DMS 273 treated with DMSO at 0.1 percent for 48 hours (cell line): ENCODE data around the gene CTTNBP2NL.
"Not testable (repeated sequence)": the region's sequence is repeated elsewhere in the genome, so short reads cannot be mapped to it uniquely, and the experiment has no call there.

Source experiments
- DNase-seq: peaks from one replicate; lab custom pipeline; 2025; lab: John Stamatoyannopoulos, UW

Gene CTTNBP2NL

DNA sequence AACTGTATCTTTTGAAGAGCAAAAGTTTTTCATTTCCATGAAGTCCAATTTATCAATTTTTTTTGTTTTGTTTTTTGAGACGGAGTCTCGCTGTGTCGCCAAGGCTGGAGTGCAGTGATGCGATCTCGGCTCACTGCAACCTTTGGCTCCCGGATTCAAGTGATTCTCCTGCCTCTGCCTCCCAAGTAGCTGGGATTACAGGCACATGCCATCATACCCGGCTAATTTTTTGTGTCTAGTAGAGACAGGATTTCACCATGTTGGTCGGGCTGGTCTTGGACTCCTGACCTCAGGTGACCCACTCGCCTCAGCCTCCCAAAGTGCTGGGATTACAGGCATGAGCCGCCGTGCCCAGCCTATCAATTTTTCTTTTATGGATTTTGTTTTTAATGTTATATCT is 27.7 kb downstream of the CTTNBP2NL start:
- DNase-seq: not testable (repeated sequence)

DNA sequence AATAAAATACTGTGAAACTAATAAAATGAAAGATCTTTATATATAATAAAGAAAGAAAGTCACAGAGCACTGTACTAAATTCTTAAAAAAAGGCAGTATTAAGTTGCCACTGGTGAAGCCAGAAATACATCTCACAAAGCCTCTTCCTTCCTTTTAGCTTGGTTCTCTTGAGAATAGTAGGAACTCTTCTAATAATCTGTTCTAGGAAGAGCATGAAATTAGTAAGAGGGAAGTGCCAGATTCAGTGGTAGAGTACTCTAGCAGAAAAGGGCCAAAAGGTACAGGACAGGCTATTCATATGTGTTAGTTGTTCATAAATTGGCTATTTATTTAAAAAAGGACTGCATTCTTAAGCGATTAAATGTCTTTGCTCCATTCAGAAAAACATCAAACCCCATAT is 33.7 kb downstream of the CTTNBP2NL start:
- DNase-seq: no peak

DNA sequence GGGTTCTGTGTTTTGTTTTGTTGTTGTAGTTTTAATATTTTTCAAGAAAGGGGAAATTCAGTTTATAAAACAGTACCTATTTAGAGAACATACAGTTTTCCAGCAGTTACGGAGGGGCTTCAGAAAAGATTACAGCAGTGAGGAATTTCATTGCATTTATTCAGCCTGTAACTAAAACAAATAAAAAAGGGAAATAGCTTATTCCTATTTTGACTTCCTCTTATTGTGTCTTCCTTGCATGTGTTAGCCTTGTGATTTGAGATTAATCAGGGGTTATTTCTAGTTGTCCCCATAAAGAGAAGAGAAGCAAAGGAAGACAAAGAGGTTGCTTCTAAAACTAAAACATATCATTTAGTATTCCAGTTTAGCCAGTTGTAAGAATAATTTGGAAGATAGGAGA is 35.0 kb downstream of the CTTNBP2NL start:
- DNase-seq: no peak

DNA sequence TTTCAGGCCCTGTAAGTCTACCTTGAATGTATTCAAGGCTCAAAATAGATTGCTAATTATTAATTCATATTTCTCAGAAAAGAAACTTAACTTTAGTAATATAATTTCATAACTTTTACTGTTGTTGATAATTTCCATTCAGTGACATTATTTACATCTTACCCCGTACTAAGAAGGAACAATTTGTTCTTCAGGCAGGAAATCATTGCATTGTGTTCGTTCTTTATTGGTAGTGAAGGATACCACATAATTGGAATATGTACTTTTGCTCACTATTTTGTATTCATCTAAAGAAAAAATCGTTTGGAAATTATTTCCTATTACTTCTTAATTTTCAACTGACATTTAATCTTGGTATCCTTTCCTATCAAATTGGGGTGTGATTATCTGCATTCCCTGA is 39.4 kb downstream of the CTTNBP2NL start:
- no peak for DNase-seq

DNA sequence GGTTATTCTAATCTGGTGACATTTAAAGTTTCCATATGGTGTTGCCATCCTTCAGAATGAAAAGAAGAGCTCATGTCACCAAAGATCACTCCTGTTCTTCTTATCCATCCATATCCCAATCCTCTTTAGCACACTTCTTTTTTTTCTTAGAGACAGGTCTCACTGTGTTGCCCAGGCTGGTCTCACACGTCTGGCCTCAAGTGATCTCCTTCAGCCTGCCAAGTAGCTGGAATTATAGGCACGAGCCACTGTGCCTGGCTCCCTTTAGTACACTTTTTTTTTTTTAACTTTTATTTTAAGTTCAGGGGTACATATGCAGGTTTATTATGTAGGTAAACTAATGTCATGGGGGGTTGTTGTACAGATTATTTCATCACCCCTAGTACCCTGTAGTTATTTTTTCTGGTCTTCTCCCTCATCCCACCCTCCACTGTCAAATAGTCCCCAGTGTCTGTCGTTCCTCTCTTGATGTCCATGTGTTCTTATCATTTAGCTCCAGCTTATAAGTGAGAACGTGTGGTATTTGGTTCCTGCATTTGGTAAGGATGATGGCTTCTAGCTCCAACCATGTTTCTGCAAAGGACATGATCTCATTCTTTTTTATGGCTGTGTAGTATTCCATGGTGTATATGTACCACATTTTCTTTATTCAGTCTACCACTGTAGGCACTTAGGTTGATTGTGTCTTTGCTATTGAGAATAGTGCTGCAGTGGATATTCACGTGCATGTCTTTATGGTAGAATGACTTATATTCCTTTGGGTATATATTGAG is 40.6 kb downstream of the CTTNBP2NL start:
- DNase-seq: no peak

DNA sequence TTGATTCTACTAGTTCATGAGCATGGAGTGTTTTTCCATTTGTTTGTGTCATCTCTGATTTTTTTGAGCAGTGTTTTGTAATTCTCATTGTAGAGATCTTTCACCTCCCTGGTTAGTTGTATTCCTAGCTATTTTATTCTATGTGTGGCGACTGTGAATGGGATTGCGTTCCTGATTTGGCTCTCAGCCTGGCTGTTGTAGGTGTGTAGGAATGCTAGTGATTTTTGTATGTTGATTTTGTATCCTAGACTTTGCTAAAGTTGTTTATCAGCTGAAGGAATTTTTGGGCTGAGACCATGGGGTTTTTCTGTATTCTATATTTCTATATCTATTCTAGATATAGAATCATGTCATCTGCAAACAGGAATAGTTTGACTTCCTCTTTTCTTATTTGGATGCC is 42.1 kb downstream of the CTTNBP2NL start:
- DNase-seq: not testable (repeated sequence)

DNA sequence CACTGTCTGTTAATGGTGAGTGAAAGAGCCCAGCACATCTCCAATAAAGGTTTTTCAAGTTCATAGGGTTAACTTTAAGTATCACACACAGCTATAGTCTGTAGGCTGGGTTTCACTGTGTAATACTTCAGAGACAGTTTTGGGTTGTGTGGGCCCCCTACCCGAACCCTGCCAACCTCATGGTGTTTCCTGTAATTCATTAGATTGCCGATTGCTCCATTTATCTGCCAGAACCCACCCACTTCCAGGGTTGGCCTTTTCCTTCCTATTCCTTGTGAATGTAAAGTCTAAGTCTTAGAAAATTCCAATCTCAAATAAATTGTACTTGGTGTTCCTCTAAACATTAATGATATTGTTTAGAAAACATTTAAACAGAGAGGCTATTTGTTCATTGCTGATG is 43.6 kb downstream of the CTTNBP2NL start:
- DNase-seq: no peak

DNA sequence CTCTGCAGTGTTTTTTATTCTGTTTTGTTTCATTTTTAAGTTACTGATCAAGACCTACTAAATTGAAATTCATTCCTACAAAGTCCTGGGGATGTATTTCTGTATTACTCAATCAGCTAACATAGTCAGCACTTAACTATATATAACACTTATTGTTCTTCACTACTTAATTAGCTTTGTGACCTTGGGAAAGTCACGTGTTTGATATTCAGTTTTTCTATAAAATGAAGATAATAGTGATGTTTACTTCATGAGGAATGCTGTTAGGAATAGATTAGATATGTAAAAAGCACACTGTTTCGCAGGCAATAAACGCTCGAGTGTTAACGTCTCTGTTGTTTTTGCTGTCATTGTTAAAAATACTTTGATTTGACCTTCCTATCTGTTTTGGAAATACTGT is 44.6 kb downstream of the CTTNBP2NL start:
- no peak for DNase-seq

DNA sequence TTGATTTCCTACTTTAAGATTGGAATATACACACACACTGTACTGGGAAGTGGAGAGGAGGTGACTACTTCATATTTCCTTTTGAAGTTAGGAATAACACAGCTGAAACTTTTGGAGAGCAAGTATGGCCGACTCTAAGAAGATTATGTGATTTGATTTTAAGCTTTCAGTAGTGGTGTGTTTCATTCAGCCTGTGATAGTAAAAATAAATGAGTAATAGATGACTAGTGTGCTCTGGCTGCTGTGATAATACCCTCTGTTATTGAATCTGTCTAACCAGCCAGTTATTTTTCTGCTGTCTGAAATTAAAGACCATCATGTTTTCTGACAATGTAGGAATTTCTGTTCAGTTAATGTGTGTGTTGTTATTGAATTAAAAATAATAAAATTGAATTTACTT is 48.3 kb downstream of the CTTNBP2NL start:
- no peak for DNase-seq

DNA sequence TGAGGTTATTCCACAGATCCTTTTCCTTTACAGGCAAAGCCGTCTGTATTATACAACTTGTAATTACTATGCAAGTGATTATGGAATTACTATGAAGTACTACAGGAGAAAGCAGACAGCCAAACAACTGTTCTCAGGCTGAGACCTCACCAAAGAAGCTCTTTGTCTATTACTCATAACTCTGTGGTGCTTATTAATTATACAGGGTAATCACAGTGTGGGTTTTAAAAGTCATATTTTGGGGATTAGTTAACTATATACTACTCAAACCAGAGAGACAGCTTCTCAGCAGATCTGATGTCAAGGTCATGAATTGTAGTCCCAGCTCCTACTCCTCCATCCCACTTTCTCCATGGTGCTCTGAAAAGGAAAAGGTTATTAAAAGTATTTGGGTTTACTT is 49.6 kb downstream of the CTTNBP2NL start:
- DNase-seq: no peak

DNA sequence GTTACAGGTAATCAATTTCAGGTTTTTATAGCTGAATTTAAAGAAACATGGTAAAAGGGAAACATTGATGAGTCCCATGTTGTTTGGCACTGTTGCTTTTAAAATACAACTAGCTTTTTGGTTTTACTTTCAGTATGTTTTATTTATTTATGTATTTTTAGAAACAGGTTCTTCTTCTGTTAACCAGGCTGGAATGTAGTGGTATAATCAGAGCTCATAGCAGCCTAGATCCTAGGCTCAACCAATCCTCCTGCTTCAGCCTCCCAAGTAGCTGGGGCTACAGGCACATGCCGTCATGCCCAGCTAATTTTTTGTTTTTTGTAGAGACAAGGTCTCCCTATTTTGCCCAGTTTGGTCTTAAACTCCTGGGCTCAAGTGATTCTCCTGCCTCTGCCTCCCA is 50.4 kb downstream of the CTTNBP2NL start:
- no peak for DNase-seq

DNA sequence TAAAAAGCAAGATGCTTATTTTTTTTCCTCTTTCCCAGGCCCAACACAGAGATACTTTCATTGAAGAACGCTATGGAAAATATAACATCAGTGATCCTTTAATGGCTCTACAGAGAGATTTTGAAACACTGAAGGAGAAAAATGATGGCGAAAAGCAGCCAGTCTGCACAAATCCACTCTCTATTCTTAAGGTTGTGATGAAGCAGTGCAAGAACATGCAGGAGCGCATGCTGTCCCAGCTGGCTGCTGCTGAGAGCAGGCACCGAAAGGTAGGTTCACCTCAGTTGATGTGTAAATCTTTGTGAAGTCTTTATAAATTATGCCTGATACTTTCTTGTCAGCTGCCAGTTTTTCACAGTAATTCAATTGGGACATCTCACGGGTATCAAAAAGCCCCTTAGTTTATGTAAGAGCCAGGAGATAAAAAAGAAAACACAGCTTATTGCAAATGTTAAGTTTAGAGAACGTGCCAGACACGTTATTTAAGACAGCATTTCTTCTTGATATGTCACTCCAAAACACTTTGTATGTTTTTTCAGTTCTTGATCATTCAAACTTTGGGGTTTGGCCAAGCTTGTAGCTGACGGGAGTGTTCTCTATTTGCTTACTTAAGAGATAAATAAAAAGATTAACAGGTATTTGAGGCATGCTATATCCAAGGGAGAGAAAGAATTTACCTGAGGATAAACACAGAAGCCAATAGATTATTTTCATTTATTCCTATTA is 53.1 kb downstream of the CTTNBP2NL start:
- no peak for DNase-seq

DNA sequence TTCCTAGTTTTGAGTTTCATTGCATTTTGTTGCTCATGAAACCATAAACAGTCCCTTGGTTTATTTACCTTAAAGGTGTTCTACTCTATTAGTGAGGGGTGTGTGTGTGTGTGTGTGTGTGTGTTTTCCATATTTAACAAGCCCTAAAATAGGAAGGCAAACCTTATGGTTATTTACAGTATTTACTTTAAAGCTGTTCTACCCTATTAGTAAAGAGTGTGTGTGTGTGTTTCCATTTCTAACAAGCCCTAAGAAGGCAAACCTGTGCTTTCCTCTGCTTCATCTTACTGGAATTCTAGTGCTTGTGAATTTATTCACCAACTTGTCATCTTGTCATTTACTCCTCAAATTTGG is 53.6 kb downstream of the CTTNBP2NL start:
- DNase-seq: no peak

DNA sequence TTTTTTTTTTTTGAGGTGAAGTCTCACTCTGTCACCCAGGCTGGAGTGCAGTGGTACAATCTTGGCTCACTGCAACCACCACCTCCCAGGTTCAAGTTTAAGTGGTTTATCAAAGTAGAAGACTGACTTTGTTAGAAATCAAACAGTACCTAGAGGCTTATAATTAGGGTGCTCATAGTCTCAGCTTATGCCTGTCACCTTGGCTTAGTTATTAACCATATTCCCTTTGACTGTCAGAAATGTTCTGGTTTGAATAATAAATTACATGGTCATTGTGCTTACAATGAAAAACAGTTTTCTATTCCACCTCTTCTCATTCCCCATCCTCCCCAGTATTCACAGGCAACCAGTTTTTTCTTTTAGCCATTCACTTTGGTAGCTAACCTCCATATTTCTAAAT is 54.8 kb downstream of the CTTNBP2NL start:
- DNase-seq: no peak

DNA sequence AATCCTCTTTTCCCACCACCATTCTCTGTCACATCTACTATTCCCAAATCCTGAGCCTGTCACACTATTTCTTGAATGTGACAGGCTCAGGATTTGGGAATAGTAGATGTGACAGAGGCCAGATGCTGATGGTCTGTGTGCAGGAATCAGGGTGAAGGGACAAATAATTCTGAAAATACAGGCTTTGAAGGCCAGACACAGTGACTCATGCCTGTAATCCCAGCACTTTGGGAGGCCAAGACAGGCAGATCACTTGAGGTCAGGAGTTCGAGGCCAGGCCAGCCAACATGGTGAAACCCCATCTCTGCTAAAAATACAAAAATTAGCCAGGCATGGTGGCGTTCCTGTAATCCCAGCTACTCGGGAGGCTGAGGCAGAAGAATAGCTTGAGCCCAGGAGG is 55.3 kb downstream of the CTTNBP2NL start:
- DNase-seq: not testable (repeated sequence)

DNA sequence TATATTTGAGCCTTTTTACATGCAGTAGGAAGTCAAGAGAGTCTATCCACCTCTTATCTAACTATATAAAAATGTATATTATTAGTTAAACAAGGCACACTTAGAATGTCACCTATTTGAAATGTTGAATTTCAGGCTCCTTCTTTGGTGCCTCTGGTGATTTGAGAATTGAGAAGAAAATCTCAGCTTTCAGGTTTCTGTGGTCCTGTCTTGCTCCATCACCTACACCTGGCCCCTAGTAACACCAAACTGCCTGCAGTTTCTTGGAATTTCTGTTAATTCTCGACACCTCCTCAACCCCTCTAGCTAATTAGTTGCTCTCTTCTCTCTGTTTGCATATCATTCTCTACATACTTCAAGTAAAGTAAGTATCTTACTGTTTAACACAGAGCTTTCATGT is 57.9 kb downstream of the CTTNBP2NL start:
- no peak for DNase-seq

DNA sequence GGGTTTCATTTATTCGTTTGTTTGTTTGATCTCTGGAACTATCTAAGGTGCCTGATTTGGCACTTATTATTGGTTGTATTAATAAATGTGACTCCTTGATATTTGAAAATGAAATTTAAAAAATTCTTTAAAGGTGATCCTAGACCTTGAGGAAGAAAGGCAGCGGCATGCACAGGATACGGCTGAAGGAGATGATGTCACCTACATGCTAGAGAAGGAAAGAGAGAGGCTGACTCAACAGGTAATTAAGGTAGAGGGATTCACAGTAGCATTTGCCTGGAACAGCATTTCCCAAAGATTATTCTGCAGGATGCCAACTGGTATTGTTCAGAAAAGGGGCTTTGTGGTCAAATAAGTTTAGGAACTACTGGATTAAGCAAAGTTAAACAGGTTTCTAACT is 58.3 kb downstream of the CTTNBP2NL start:
- DNase-seq: no peak

DNA sequence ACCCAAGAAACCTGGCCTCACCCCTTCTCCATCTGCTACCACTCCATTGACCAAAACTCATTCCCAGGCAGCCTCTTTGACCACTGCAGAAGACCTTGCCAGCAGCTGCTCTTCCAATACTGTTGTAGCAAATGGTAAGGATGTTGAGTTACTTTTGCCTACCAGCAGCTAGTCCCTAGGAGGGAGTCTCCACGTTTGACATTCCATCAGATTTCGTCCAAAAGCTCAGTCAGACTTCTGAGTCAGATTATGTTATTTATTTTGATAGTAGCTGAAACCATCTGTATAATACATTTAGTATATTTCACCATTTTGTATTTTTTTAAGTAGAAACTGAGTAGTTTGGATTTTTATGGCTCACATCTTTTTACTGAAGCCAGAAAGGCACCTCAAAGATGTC is 61.2 kb downstream of the CTTNBP2NL start:
- no peak for DNase-seq

DNA sequence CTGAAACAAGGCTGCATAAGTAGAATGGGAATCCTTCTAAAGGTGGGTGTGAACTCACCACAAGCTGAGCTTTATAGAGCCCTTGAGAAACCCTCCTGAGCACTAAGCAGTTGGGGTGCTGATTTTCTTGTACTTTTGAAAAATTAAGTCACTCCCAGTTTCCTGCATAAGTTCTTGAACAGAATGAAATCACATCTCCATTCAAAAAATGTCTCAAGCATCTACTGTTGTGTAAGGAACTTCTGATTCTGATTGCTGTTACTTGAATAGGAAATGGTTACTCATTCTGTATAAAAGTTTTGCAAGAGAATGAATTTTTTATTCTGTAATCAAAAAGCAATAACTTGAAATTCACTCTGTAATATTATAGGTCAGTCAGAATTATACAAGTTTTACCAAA is 61.9 kb downstream of the CTTNBP2NL start:
- DNase-seq: no peak

DNA sequence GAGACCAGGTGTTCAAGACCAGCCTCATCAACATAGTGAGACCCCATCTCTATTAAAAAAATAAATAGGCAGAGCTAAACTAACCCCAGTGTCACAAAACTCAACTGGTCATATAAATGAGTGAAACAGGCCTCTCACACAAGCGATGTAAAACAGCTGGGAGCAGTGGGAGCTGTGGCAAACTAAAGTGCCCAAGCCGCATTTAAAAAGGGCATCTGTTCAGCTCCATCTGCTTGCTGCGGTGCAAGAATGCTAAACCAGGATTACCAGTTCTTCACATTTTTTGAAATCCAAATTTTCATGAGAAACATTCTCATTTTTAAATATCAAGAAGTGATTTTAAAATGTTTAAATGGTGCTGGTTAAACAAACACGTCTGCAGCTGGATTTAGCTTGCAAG is 62.7 kb downstream of the CTTNBP2NL start:
- no peak for DNase-seq

DNA sequence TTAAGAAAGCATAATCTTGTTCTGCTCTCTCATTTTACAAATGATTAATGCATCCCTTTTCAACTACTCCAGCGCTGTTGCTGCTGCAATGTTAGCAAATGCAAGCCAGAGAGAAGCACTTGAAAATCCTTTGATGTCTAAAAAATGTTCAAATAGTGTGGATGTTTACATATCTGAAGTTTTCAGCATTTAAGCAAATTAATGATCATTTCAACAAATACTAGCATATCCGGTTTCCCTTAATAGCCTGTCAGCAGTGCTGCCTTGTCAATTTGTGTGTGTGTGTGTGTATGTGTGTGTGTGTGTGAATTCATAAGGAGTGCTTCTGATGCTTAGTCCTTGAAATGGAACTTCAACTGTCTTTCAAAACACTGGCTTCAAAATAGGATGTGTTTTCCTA is 64.6 kb downstream of the CTTNBP2NL start:
- DNase-seq: no peak

DNA sequence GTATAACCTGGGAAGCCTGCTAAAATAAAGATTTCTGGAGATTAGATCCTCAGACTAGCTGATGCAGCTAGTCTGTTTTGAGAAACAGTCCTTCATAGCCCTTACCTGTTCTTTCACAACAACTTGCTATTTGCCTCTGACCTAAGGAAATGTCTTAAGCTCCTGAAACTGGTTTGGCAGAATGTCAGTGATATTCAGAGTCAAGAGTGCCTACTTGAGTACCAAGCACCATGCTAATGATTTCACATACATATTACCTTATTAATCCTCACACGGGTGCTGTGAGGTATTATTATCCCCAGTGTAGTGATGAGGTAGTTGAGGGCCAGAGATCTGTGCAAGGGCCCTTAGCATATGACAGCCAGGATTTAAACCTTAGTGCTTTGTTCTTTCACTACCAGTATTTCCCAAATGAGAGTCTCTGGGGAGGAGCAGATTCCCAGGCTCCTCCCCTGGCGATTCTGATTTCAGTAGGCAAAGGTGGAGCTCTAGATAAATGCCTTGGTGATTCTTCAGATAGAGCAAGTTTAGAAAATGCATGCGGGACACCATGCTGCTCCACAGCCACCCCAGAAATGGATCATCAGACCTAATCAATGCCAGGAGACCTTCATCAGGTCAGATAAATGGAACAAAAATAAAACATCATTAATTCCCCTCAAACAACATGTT is 65.3 kb downstream of the CTTNBP2NL start:
- no peak for DNase-seq

DNA sequence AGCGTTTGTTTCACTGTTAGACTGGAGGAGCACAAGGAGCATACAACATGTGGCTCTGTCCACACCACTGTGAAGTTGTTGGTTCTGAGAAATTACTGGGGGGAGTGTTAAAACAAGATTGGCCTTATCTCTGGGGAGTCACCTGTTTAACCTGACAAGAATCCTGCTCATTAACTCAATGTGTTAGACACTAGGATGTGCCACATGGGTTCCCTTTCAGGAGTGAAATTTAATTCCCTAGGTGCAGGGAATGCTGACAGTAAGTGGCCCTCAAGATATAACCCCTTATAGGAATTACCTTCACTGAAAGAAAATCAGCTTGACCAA is 66.9 kb downstream of the CTTNBP2NL start:
- DNase-seq: no peak
